Cardiac fibroblast (primary cell): ENCODE data around the gene KRT17.

Source experiments
- DNase-seq, 2 donors: peaks; one replicate each; pipeline versions ENCODE4 v3.0.0 to v3.0.0-alpha.2; 2010; ENCODE audit warnings: low read depth in 2 of 2
- H3K4me3 ChIP-seq, 2 donors: replicated peaks in 1 of 2; 1 replicate in 1 of 2; 2 replicates in 1 of 2; pipeline ENCODE4 v1.5.1; 2011; ENCODE audit warnings: low read depth in 2 of 2, low read length in 2 of 2, mild to moderate bottlenecking in 2 of 2, moderate library complexity in 1 of 2
- CTCF ChIP-seq: IDR thresholded peaks from one replicate; pipeline ENCODE4 v1.5.1; 2011; ENCODE audit warnings: low read depth, mild to moderate bottlenecking, low read length, inconsistent platforms

KRT17 gene

GRCh38 chr17:41599680-41600079, 24.7 kb downstream of the KRT17 start:
- H3K4me3 ChIP-seq = no peak overlapping the region
- DNase-seq = no peak
- TF ChIP-seq CTCF = no peak

- DNase-seq = no peak
- TF ChIP-seq CTCF = no peak
These were observed 28.8 kb downstream of the KRT17 start for GRCh38 chr17:41595585-41595984.

GRCh38 chr17:41594363-41594915, 29.9 kb downstream of the KRT17 start:
- no peak overlapping the region for H3K4me3 ChIP-seq
- no peak for DNase-seq
- TF ChIP-seq CTCF = no peak

More at GRCh38 chr17:41595585-41595984, 28.8 kb downstream of the KRT17 start:
- no peak overlapping the region for H3K4me3 ChIP-seq

GRCh38 chr17:41593306-41593981, 30.9 kb downstream of the KRT17 start:
- H3K4me3 ChIP-seq = no peak overlapping the region
- no peak for TF ChIP-seq CTCF
- DNase-seq = no peak

GRCh38 chr17:41592601-41593305, 31.6 kb downstream of the KRT17 start:
- no peak overlapping the region for H3K4me3 ChIP-seq
- TF ChIP-seq CTCF = no peak
- no peak for DNase-seq

- H3K4me3 ChIP-seq = no peak overlapping the region
- no peak for TF ChIP-seq CTCF
- DNase-seq = no peak
These were observed 35.1 kb downstream of the KRT17 start for GRCh38 chr17:41589301-41589700.
